ENCODE results near the gene MXD1. TPM values are rescaled to one million over a fixed set of nuclear protein-coding genes. Genes with fewer than 3 reads are reported as not detected.
A peak's percentile ranks its signal among the peaks of the same experiment; 100 is the strongest.

The MXD1 gene
- total RNA-seq, 1 experiment from 2014 or later = 3.7 TPM

DNA sequence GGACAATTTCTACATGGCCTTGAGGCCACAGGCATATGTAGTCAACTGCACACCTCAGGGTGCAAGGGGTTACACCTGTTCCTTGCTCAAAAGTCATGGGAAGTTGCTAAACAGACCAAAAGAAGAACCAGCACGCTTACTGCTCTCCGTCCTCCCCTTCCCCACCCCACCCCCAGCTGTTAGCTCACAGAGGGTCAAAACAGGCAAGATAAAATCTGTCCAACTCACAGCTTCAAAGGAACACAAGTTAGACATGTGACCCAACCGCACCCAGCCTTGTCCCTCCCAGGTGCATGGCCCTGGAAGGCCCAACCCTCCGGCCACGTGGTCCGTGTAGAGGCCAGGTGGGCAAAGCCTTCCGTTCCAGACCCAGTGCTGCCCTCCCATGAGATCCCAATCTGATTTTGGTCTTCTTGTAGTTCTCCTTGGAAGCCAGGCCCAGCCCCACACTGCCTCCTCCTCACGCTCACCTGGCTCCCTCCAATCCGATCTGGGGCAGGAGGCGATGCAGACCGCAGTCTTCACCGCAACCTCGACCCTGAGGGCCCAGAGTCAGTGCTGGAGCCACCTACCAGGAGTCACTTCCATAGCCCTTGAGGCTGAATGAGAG lies 61.0 kb downstream of the MXD1 start:
- no peaks in the 10 kb centered on the region for H3K27me3 ChIP-seq (ENCODE audit: insufficient read depth, low read length)
- no peak overlapping the region for H3K4ac ChIP-seq (ENCODE audit: low read depth, low read length)
- TF ChIP-seq, protein P1, sequence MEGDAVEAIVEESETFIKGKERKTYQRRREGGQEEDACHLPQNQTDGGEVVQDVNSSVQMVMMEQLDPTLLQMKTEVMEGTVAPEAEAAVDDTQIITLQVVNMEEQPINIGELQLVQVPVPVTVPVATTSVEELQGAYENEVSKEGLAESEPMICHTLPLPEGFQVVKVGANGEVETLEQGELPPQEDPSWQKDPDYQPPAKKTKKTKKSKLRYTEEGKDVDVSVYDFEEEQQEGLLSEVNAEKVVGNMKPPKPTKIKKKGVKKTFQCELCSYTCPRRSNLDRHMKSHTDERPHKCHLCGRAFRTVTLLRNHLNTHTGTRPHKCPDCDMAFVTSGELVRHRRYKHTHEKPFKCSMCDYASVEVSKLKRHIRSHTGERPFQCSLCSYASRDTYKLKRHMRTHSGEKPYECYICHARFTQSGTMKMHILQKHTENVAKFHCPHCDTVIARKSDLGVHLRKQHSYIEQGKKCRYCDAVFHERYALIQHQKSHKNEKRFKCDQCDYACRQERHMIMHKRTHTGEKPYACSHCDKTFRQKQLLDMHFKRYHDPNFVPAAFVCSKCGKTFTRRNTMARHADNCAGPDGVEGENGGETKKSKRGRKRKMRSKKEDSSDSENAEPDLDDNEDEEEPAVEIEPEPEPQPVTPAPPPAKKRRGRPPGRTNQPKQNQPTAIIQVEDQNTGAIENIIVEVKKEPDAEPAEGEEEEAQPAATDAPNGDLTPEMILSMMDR (conservative IDR thresholded peaks at IDR 0.05) = no peak
- H3K79me1 ChIP-seq (ENCODE audit: insufficient read depth, low read depth, low read length, poor library complexity, severe bottlenecking) = no peaks in the 10 kb centered on the region
- no peak overlapping the region for H3K56ac ChIP-seq (ENCODE audit: insufficient read length, low read depth, low read length)
- no CpG with 5 or more reads among the region's 13 CpGs for WGBS (ENCODE audit: extremely low coverage, insufficient read length, low lambda C conversion rate)
- H3K14ac ChIP-seq (ENCODE audit: insufficient read depth, low read length) = no peak overlapping the region
- H3K9ac ChIP-seq (ENCODE audit: extremely low read depth, insufficient read length, low read length) = no peak overlapping the region
- H4K5ac ChIP-seq (ENCODE audit: insufficient read length, low read depth, low read length) = no peak overlapping the region
- no peak overlapping the region for H2BK120ac ChIP-seq (ENCODE audit: low read depth, low read length, poor library complexity, severe bottlenecking)
- H3K23me2 ChIP-seq (ENCODE audit: insufficient read length, low read depth, low read length, poor library complexity, severe bottlenecking) = no peaks in the 10 kb centered on the region
- Mint-ChIP-seq H3K4me3 (no peak overlapping the region), H3K27me3 (ENCODE audit: low read depth) (no peaks in the 10 kb centered on the region), H3K27ac (peak overlapping the region in 2 of 3 experiments; percentile 5 to 58; a peak in 4 of 7 replicates), H3K9me3 (no peaks in the 10 kb centered on the region), H3K4me1 (peaks cover 20 to 26% of the 10 kb centered on the region in 2 experiments), H3K36me3 (ENCODE audit: insufficient read depth in 1 of 3, low read depth in 3 of 3) (peaks cover 0 to 2% (median 0%) of the 10 kb centered on the region in 3 experiments; a peak in 1 of 7 replicates)
- H2AK5ac ChIP-seq (ENCODE audit: insufficient read length, low read length) = no peak overlapping the region
- H3K4me2 ChIP-seq (ENCODE audit: insufficient read depth, insufficient read length, low read length) = no peak overlapping the region
- H2BK5ac ChIP-seq (ENCODE audit: insufficient read length, low read length) = no peak overlapping the region
- H3K79me2 ChIP-seq (ENCODE audit: insufficient read depth, low read length) = no peaks in the 10 kb centered on the region
- no peak overlapping the region for H3K18ac ChIP-seq (ENCODE audit: insufficient read length, low read depth, low read length)
- no peak overlapping the region for H3T11ph ChIP-seq (ENCODE audit: low read length)
- H2BK12ac ChIP-seq (ENCODE audit: insufficient read length, low read depth, low read length) = no peak overlapping the region
- DNase-seq = no peak
- no peak overlapping the region for H2BK15ac ChIP-seq (ENCODE audit: low read depth, low read length)
- no peaks in the 10 kb centered on the region; the same call in 1 of the 2 replicates for H3K4me1 ChIP-seq (ENCODE audit: insufficient read depth, low read length)
- H3K27ac ChIP-seq (ENCODE audit: insufficient read length, low read depth, low read length) = no peak overlapping the region
- peaks cover 3% of the 10 kb centered on the region for H4K20me1 ChIP-seq (ENCODE audit: control insufficient read depth, insufficient read depth, insufficient read length)
- H2BK20ac ChIP-seq (ENCODE audit: low read depth, low read length, poor library complexity, severe bottlenecking) = no peak overlapping the region
- H3K23ac ChIP-seq (ENCODE audit: insufficient read length, low read depth, low read length) = no peak overlapping the region
- H3K9me3 ChIP-seq (ENCODE audit: control insufficient read depth, low read depth, low read length) = no peaks in the 10 kb centered on the region
- H4K91ac ChIP-seq (ENCODE audit: insufficient read length, low read depth, low read length) = no peak overlapping the region
- H2AFZ ChIP-seq (ENCODE audit: low read length) = no peak overlapping the region
- no peak overlapping the region for H4K8ac ChIP-seq (replicated peaks; ENCODE audit: insufficient read length, low read depth, low read length)

Measured in H9 (cell line).